Right ventricle myocardium inferior (tissue), 1 donor: ENCODE data around the gene FGFRL1. TPM values are rescaled to one million over a fixed set of nuclear protein-coding genes. Genes with fewer than 3 reads are reported as not detected.
A peak's percentile ranks its signal among the peaks of the same experiment; 100 is the strongest.

Experiments used
- ATAC-seq: fragments of 200-7000 bp; cut with Tn5 transposase; one replicate; pipeline ENCODE4 v1.9.1; 2020; ENCODE audit warnings: mild to moderate bottlenecking, moderate library complexity
- DNase-seq: peaks from one replicate; pipeline ENCODE4 v3.0.0; 2021; ENCODE audit errors: missing footprints
- intact Hi-C: fragments of 100-400 bp; cut with DNase I; formaldehyde crosslinking; loops from one replicate; pipeline ENCODE4 v1.11.0; 2022
- total RNA-seq: library from RNA; stranded (reverse); fragmentation: NEBNext Ultra II Directional; extraction: Animal tissue kit (Norgen Biotek cat#: 25700); gene quantifications from one replicate; pipeline ENCODE4 v1.2.1, GENCODE V29; 2021
- donor health status: DM: no; HTN: yes; CAD: no; lungs with severe emphysema.

The FGFRL1 gene
- total RNA-seq, 1 donor from 2014 or later, result 21.0 TPM

GRCh38 chr4:1055721-1056590 is 44.5 kb downstream of the FGFRL1 start:
- intact Hi-C loops, result no loop called here
- peak; percentile 71 for DNase-seq
- no peak for ATAC-seq

GRCh38 chr4:1056671-1057402 is 45.4 kb downstream of the FGFRL1 start:
- peak; percentile 17 for DNase-seq
- no peak for ATAC-seq
- intact Hi-C loops, result no loop called here

- no peak for DNase-seq
- intact Hi-C loops, result no loop called here
- ATAC-seq, result no peak
Observed at GRCh38 chr4:1057403-1057745, 45.9 kb downstream of the FGFRL1 start.

GRCh38 chr4:1058198-1058996 is 47.0 kb downstream of the FGFRL1 start:
- DNase-seq (peak; percentile 56), ATAC-seq (peak; percentile 57)
- intact Hi-C loops, result no loop called here

GRCh38 chr4:1058997-1059665 is 47.7 kb downstream of the FGFRL1 start:
- no peak for ATAC-seq
- DNase-seq, result peak; percentile 69
- intact Hi-C loops, result no loop called here

- intact Hi-C loops, result no loop called here
- DNase-seq (no peak), ATAC-seq (no peak)
Observed at GRCh38 chr4:1060121-1060520, 48.7 kb downstream of the FGFRL1 start.

- no peak for ATAC-seq
- DNase-seq, result no peak
- intact Hi-C loops, result no loop called here
Observed at GRCh38 chr4:1060621-1061020, 49.2 kb downstream of the FGFRL1 start.

- no peak for ATAC-seq
- peak; percentile 68 for DNase-seq
Observed at GRCh38 chr4:1061056-1061700, 49.8 kb downstream of the FGFRL1 start.

GRCh38 chr4:1061760-1062159 is 50.3 kb downstream of the FGFRL1 start:
- intact Hi-C loops, result no loop called here
- ATAC-seq, result no peak
- peak; percentile 22 for DNase-seq

More at GRCh38 chr4:1061056-1061700, 49.8 kb downstream of the FGFRL1 start:
- intact Hi-C loops, result no loop called here

- ATAC-seq (no peak), DNase-seq (no peak)
- intact Hi-C loops, result no loop called here
Observed at GRCh38 chr4:1062419-1062818, 51.0 kb downstream of the FGFRL1 start.

GRCh38 chr4:1065732-1066131 is 54.3 kb downstream of the FGFRL1 start:
- ATAC-seq (no peak), DNase-seq (no peak)
- intact Hi-C loops, result no loop called here

- ATAC-seq (no peak), DNase-seq (no peak)
- intact Hi-C loops, result no loop called here
Observed at GRCh38 chr4:1069394-1069793, 58.0 kb downstream of the FGFRL1 start.

GRCh38 chr4:1072830-1073446 is 61.5 kb downstream of the FGFRL1 start:
- DNase-seq (peak; percentile 71), ATAC-seq (peak; percentile 68)
- intact Hi-C loops, result no loop called here

GRCh38 chr4:1074077-1074476 is 62.7 kb downstream of the FGFRL1 start:
- peak; percentile 63 for DNase-seq
- intact Hi-C loops, result no loop called here
- ATAC-seq, result no peak

GRCh38 chr4:1075225-1075624 is 63.8 kb downstream of the FGFRL1 start:
- no peak for ATAC-seq
- DNase-seq, result no peak
- intact Hi-C loops, result no loop called here

- DNase-seq, result peak; percentile 23
- ATAC-seq, result no peak
- intact Hi-C loops, result no loop called here
Observed at GRCh38 chr4:1075809-1076699, 64.6 kb downstream of the FGFRL1 start.
